GM18508 (cell line): ENCODE data around the gene AUNIP.

Source experiments
- ATAC-seq: cut with Tn5 transposase; IDR thresholded peaks from one replicate; pipeline ENCODE4 v1.9.1; 2021; ENCODE audit warnings: moderate number of reproducible peaks; ENCODE audit not compliant: insufficient read depth, unreplicated experiment

AUNIP gene, protein sequence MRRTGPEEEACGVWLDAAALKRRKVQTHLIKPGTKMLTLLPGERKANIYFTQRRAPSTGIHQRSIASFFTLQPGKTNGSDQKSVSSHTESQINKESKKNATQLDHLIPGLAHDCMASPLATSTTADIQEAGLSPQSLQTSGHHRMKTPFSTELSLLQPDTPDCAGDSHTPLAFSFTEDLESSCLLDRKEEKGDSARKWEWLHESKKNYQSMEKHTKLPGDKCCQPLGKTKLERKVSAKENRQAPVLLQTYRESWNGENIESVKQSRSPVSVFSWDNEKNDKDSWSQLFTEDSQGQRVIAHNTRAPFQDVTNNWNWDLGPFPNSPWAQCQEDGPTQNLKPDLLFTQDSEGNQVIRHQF

DNA sequence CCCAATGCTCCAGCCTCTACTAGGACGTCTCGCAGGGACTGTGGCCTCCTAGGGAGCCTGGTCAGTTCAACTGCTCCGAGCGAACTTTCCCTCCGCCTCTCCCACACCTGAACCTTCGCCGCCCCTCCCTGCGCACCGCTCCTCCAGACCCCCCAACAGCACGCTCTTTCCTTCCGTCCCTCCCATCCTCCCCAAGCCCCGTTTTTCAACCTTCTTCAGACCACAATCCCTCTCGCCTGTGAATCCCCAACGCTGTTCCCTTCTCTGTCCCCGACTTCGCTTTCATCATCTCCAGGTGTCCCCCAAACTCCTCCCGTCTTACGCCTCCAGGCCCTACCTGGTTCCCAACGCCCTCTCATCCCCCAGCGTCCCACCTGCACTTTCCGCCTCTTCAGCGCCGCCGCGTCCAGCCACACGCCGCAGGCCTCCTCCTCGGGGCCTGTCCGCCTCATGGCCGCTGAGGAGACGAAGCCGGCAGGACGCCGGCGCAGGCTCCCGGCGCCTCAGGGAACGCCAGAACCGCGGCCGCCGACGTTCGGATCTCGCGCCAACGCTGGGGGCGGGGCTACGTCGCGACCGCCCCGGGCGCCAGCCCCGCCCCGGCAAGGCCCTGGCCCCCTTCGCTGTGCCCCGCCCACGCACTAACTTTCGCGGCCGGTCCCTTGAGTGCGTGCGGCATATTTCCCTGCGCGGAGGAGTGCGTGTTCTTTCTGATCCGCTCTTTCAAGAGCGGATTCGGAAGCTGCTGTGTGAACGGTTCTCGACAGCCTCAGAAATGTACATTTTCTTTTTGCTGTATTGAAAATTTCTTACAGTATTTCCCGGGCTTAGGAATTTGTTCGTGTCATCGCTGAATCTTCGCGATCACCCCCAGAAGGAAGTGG, at the start of gene AUNIP:
TSS of gene AUNIP (minus strand) at position 552 of the 884 bp plus-strand sequence. CDS start at position 452, 100 bp downstream.
- ATAC-seq = no peak

GRCh38 chr1:25909040-25909439, 49.8 kb upstream of the AUNIP start:
- ATAC-seq = no peak

GRCh38 chr1:25908161-25908560, 48.9 kb upstream of the AUNIP start:
- ATAC-seq = no peak

GRCh38 chr1:25907601-25908000, 48.3 kb upstream of the AUNIP start:
- no peak for ATAC-seq

GRCh38 chr1:25906644-25907300, 47.5 kb upstream of the AUNIP start:
- no peak for ATAC-seq

- peak; percentile 43 for ATAC-seq
Measured at GRCh38 chr1:25905680-25906643, 46.7 kb upstream of the AUNIP start, which contains the start of gene STMN1. TSS of gene STMN1 (minus strand) at chr1:25906419. CDS start at chr1:25904676, 1,743 bp downstream.

DNA sequence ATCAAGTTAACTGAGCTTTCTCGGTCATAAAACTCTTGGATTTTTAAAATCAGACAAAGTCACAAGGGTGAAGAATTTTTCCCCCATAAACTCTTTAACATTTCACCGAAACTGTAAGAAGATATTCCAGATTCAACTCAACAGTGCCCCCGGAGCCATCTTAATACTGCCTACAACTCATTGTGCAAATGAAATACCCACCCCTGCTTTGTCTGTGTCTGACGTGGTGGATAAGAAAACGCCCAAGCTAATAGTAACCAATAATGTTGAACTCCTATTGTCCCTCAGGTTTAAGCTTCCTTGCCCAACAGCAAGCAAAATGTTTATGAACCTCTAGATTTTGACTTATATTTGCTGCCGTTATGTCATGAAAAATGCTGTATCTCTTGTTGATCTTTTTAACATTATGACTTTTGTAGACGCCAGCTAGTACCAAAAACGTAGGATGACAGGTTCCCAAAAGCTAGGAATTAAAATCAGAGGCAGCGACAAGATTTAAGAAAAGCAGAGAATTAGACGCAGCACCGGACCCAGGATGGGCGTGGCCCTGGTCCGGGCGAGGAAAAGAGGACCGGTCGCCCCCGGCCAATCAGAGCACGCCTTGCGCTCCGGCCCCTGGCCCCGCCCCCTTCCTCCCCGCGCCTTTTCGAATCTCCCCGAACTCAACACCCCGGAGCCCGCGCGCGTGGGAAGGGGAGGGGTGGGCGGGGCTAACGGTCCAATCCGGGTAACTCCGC, 45.9 kb upstream of the AUNIP start:
- no peak for ATAC-seq

DNA sequence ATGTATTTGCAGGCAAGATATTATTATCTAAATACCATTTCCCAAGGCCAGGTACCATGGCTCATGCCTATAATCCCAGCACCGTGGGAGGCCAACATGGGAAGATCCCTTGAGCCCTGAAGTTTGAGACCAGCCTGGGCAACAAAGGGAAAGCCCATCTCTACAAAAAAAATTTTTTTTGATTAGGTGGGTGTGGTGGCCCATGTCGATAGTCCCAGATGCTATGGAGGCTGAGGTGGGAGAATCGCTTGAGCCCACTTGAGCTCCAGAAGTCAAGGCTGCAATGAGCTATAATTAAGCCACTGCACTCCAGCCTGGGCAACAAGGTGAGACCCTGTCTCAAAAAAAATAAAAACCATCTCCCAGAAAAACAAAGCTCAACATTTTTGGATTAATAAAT, 44.7 kb upstream of the AUNIP start:
- no peak for ATAC-seq

DNA sequence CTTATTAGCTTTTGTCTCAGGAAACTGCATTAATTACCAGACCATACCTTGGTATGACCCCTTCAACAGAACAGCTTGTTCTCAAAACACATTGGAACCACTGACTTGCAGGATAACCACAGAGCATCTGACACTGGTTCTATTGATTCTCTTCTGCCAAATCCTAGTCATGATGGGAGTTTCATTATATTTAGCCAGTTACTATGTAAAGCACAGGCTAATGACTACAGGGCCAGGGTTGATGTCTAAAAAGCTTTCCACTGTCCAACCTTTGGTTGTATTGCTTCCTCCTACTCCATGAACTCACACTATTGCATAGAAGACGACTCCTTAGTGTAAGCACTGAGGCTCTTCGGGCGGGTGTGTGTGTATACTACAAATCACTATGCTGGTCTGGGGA, 43.2 kb upstream of the AUNIP start:
- ATAC-seq = no peak

DNA sequence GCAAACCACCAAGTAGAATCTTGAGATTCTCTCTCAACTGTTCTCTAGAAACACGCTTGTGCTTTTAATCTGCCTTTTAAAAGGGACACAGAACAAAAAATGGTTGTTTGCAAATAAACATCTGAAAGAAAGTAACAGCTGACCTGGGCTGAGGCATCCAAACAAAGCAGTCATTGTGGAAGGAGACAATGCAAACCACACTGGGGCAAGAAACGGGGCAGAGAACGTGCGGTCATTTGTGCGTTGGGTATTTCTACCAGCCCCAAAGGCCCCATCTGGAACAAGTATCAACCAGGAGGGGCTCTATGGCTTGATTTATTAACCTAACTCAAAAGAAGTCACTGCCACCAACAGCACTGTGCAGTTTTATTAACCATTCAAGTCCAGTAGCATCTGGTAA, 41.0 kb upstream of the AUNIP start:
- no peak for ATAC-seq

- ATAC-seq = no peak
Measured at GRCh38 chr1:25899792-25900191, 40.5 kb upstream of the AUNIP start.

- no peak for ATAC-seq
Measured at GRCh38 chr1:25898223-25899015, 39.2 kb upstream of the AUNIP start.

DNA sequence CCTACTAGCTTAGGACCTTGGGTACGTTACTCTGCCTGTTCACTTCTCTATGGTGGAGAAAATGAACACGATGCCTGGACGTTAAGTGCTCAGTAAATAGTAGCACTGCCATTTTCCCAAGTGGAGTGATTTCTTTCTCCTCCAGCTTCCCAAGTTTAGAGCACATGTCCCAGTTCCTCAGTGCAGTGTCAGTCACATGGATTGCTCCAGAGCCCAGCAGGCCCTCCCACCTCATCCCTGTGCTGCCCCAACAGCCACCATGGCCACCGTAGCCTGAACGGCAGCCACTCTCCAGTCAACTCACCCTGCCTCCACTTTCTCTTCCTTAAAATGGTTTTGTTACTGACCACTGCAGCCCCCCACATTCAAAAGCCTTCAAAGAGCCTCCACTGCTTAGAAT, 38.5 kb upstream of the AUNIP start:
- no peak for ATAC-seq

DNA sequence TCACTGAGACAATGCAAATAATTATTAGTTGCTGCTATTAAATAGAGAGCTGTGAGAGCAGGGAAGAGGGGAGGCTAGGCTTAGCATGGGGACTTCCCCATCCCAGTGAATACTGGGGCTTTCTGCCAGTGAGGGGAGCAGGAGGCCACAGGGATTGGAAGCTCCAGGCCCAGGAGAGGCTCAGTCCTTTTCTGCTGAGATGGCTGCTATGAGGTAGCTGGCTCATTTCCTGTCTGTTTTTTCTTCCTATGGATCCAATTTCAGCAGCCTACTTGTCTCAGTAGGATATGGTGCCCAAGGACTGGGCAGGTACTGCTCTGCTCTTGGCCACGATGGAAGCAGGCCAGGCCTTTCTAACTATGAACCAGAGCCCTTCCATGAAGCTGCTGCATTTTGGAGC, 37.0 kb upstream of the AUNIP start:
- ATAC-seq = no peak

DNA sequence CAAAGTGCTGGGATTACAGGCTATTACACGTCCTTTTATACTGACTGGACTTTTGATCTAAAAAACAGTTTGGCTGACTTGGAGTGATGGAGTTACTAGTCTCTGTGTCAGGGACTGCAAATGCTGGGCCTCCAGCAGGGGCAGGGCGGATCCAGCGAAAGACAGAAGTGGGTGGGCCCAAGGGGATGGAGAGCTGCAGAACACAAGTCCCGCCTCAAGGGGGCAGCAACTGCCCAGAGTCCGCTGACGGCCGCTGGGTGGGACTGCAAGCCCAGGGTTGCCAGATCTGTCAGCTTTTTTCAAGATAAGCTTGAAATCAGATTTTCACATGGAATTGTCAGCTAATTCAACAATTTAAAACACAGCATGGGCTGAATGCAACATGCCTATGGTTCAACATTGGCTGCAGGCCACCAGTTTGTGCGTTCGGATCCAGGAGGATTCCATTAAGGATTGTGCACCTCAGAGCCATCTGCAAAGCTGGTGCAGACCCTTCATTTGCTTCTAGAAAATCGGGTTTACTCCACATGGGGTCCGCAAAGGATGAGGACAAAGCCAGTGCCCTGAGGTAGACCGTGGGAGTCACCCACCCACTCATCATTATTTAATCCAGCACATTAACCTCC, 36.2 kb upstream of the AUNIP start:
- ATAC-seq = no peak

- no peak for ATAC-seq
Measured at GRCh38 chr1:25893116-25893515, 33.9 kb upstream of the AUNIP start.

- ATAC-seq = no peak
Measured at GRCh38 chr1:25891606-25892005, 32.3 kb upstream of the AUNIP start.
